Skeletal muscle satellite cell (primary cell): ENCODE results near the gene BTF3L4. TPM values are rescaled to one million over a fixed set of nuclear protein-coding genes. Genes with fewer than 3 reads are reported as not detected.
A peak's percentile ranks its signal among the peaks of the same experiment; 100 is the strongest.
"Not testable (repeated sequence)": the region's sequence is repeated elsewhere in the genome, so short reads cannot be mapped to it uniquely, and the experiment has no call there.

Experiments
- H3K27me3 ChIP-seq: 2 replicates; pipeline ENCODE4 v1.7.0; 2013; ENCODE audit warnings: low read length; ENCODE audit not compliant: control insufficient read depth, insufficient read depth
- H3K36me3 ChIP-seq: 2 replicates; pipeline ENCODE4 v1.7.0; 2013; ENCODE audit warnings: mild to moderate bottlenecking, control low read depth, low read length; ENCODE audit not compliant: insufficient read depth
- H3K4me1 ChIP-seq: 2 replicates; pipeline ENCODE4 v1.7.0; 2013; ENCODE audit warnings: low read length; ENCODE audit not compliant: control insufficient read depth, insufficient read depth
- H3K4me2 ChIP-seq: 2 replicates; pipeline ENCODE4 v1.7.0; 2013; ENCODE audit warnings: mild to moderate bottlenecking, low read length
- H3K4me3 ChIP-seq: 2 replicates; pipeline ENCODE4 v1.7.0; 2013; ENCODE audit warnings: low read length
- H3K9ac ChIP-seq: 2 replicates; pipeline ENCODE4 v1.7.0; 2013; ENCODE audit warnings: mild to moderate bottlenecking, low read depth, low read length, moderate library complexity
- H3K9me3 ChIP-seq: replicated peaks from 2 replicates; pipeline ENCODE4 v1.7.0; 2013; ENCODE audit warnings: mild to moderate bottlenecking, control low read depth, low read length
- total RNA-seq: library from RNA; depleted of rRNA; stranded (reverse); fragments of >200 nt; gene quantifications from 2 replicates; pipeline ENCODE4 v1.2.3, GENCODE V29; 2012; rRNA removed

Gene BTF3L4
- total RNA-seq, result 57.7 and 64.1 TPM in 2 replicates

DNA sequence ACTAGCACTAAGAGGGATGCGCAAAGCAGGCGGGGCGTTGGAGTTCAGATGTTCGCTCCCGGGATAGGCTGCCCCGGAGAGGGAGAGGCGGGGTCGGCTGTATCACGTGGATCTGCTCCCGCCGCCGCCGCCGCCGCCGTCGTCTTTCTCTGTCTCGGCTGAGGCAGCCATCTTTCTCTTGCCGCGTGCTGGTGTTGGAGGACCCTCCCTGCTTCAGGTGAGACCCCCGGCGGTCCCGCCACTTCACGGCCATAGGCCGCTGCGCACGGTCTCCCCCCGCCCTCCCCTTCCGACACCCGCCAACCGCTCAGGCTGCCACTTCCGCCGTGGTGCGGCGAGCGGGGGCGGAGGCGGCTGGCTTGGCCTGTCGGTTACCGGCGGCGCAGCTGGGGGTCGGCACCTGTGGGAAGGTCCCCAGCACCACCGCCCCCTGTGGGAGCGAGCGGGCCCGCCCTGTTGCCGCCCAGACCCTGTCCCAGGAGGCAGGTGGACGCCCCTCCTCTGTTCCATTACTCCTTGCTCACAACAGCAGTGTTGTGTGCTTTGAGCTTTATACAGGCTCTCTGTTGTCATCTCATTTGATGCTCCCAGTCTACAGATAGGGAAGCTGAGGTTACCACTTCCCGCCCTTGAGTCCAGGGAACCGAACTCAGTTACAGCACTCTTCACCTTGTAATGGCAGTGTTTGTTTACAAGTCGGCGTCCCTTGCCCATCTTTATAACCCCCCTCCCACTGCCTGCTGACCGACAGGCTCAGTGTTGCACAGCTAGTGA, at the start of gene BTF3L4:
Gene BTF3L4 (plus strand): TSS at position 133 of the 774 bp plus-strand sequence. CDS start 3,553 bp downstream, outside the sequence.
- Histone ChIP-seq H3K36me3 (peaks cover 15% of the 10 kb centered on the region), H3K9ac (peak within 1 kb of the TSS; percentile 94), H3K9me3 (no peaks in the 10 kb centered on the region), H3K27me3 (no peaks in the 10 kb centered on the region), H3K4me3 (peak within 1 kb of the TSS; percentile 97), H3K4me1 (peaks cover 35% of the 10 kb centered on the region), H3K4me2 (peak within 1 kb of the TSS; percentile 96)

DNA sequence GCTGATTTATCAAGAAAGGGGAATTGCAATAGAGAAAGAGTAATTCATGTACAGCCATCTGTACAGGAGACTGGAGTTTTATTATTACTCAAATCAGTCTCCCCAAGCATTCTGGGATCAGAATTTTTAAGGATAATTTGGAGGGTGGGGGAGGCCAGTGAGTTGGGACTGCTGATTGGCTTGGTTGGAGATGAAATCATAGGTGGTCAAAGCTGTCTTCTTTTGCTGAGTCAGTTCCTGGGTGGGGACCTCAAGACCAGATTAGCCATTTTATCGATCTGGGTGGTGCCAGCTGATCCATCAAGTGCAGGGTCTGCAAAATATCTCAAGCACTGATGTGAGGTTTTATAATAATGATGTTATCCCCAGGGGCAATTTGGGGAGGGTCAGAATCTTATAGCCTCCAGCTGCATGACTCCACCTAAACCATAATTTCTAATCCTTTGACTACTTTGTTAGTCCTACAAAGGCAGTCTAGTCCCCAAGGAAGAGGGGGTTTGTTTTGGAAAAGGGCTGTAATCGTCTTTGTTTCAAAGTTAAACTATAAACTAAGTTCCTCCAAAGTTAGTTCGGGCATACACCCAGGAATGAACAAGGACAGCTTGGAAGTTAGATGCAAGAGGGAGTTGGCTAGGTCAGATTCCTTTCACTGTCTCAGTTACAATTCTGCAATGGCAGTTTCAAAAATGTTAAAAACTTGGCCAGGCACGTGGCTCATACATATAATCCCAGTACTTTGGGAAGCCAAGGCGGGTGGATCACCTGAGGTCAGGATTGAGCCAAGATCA, 48.7 kb upstream of the BTF3L4 start:
- no peaks in the 10 kb centered on the region for H3K9me3 ChIP-seq
- H3K4me3 ChIP-seq, result no peak overlapping the region
- peaks cover 25% of the 10 kb centered on the region for H3K4me1 ChIP-seq
- H3K27me3 ChIP-seq, result no peaks in the 10 kb centered on the region
- no peak overlapping the region for H3K4me2 ChIP-seq
- H3K9ac ChIP-seq, result no peak overlapping the region
- H3K36me3 ChIP-seq, result no peaks in the 10 kb centered on the region

DNA sequence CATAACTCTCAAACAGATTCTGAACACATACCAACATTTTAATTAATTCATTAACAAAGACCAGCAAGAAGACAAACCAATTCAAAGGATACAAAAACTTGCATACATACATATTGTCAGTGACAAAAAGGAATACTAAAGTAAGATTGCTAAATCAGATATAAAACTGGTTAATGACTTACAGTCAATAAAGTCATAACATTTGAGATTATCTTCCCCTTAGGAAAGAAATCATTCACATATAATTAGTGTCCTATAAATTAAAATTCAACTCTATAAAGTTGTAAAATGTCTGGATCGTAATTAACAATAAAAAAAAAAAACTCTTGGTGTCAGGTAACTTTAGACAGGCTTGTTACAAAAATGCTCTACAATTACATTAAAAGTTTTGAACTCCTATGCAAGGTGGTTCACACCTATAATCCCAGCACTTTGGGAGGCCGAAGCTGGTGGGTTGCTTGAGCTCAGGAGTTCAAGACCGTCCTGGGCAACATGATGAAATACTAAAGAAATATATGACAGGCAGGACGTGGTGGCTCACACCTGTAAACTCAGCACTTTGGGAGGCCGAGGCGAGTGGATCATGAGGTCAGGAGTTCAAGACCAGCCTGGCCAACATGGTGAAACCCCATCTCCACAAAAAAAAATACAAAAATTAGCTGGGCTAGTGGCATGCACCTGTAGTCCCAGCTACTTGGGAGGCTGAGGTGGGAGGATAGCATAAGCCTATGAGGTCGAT, 47.9 kb upstream of the BTF3L4 start:
- H3K36me3 ChIP-seq, result no peaks in the 10 kb centered on the region
- no peak overlapping the region for H3K9ac ChIP-seq
- H3K4me2 ChIP-seq, result no peak overlapping the region

DNA sequence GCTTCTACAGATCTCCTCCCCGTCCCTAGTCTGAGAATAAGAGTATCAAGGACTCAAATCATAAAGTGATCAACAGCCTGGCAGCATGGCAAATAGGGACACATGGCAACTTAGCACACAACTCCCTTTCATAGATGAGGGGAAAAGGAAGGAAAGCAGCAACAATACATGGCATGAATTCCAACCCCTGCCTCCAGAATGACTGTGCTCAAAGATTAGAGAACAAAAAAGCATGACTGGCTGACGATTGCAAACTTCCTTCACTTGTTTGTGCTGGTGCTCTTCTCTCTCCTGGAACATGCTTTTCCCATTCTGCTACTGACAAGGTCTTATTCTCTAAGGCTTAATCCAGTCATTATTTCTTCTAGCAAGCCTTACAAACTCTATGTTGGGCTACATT, 34.0 kb upstream of the BTF3L4 start:
- H3K36me3 ChIP-seq, result peaks cover 48% of the 10 kb centered on the region
- H3K27me3 ChIP-seq, result no peaks in the 10 kb centered on the region
- no peak overlapping the region for H3K9ac ChIP-seq
- no peak overlapping the region for H3K4me2 ChIP-seq
- no peak overlapping the region for H3K4me3 ChIP-seq
- H3K4me1 ChIP-seq, result no peaks in the 10 kb centered on the region
- no peaks in the 10 kb centered on the region for H3K9me3 ChIP-seq

More for the DNA sequence above, 47.9 kb upstream of the BTF3L4 start:
- no peaks in the 10 kb centered on the region for H3K9me3 ChIP-seq
- H3K27me3 ChIP-seq, result no peaks in the 10 kb centered on the region
- peaks cover 25% of the 10 kb centered on the region for H3K4me1 ChIP-seq
- H3K4me3 ChIP-seq, result no peak overlapping the region

DNA sequence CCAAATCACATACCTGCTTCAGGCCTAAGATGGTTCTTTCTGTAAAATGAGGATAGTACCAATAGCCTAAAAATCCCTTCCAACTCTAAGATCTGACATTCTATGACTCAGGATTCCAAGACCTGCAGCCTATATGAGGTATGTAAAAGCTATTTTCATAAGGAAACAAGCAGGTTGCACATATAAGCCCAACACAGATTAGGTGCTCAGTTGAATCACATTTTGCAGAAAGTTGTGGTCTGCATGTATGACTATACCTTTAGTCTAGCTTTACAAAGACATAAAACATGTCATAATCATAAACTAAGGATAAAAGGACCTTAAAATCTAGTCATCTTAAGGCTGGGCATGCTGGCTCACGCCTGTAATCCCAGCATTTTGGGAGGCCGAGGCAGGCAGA, 29.8 kb upstream of the BTF3L4 start:
- H3K9me3 ChIP-seq, result no peaks in the 10 kb centered on the region
- H3K4me2 ChIP-seq, result no peak overlapping the region
- peaks cover 33% of the 10 kb centered on the region for H3K36me3 ChIP-seq
- H3K27me3 ChIP-seq, result no peaks in the 10 kb centered on the region
- H3K4me3 ChIP-seq, result no peak overlapping the region
- no peak overlapping the region for H3K9ac ChIP-seq
- H3K4me1 ChIP-seq, result peaks cover under 1% of the 10 kb centered on the region

DNA sequence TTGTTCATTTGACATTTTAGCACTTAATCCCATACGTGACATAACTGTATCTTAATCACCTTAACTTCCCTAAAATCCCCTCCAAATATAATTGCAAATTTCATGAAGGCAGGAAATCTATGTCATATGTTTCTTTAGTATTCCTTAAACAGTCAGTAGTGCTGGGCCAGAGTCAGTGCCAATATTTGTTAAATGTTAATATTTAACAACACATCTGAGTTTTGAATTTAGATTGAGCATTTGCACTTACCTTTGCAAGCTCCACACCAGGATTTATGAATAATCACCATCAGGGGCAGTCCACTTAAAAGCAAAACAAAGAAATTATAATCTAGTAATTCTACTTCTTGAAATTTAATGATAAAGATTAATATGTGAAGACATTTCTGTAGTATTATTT, 27.8 kb upstream of the BTF3L4 start:
- H3K27me3 ChIP-seq, result no peaks in the 10 kb centered on the region
- H3K36me3 ChIP-seq, result peaks cover 21% of the 10 kb centered on the region
- H3K9ac ChIP-seq, result no peak overlapping the region
- no peak overlapping the region for H3K4me3 ChIP-seq
- no peaks in the 10 kb centered on the region for H3K9me3 ChIP-seq
- H3K4me1 ChIP-seq, result peaks cover 13% of the 10 kb centered on the region
- H3K4me2 ChIP-seq, result no peak overlapping the region

DNA sequence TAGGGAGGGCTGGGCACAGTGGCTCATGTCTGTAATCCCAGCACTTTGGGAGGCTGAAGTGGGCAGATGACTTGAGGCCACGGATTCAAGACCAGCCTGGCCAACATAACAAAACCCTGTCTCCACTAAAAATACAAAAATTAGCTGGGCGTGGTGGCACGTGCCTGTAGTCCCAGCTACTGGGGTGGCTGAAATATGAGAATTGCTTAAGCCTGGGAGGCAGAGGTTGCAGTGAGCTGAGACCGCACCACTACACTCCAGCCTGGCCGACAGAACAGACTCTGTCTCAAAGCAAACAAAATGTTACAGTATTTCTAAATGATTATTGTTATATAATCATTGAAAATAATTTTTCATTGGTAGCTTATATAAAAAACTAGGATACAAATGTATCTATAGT, 27.3 kb upstream of the BTF3L4 start:
- Histone ChIP-seq H3K4me1 (peaks cover 15% of the 10 kb centered on the region), H3K36me3 (peaks cover 16% of the 10 kb centered on the region)
- not testable (repeated sequence) for H3K27me3 ChIP-seq, H3K4me2 ChIP-seq, H3K4me3 ChIP-seq, H3K9ac ChIP-seq, H3K9me3 ChIP-seq

DNA sequence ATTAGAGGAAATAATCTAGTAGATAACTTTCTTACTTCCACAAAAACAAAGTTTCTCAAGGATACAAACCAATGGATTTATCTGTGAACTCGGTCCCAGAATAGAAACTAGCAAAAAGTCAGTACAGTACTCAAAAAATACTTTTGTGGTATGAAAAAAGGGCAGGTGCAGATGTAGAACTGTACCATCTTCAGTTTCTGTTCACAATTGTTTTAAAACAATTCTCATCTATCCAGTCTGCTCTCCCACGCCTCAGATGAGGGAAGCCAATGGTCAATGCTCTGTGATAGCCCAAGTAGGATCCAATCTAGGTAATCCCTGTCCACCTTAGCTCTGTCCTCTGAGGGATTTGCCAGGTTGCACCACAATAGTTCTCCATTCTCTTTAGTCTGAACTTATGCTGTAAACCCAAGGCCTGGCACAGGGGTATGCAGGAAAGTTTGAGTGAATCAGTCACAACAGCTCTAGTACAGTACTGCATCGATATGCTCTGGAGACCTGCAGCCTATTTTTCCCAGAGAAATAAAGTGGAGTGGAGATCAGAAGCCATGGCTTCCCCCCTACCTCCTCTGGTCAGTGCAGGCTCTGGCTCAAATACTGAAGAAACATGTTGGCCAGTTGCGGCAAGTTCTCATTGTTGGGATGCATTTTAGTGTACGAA, 23.8 kb upstream of the BTF3L4 start:
- Histone ChIP-seq H3K4me2 (peak overlapping the region; percentile 93), H3K9me3 (no peaks in the 10 kb centered on the region), H3K4me1 (peaks cover 17% of the 10 kb centered on the region), H3K36me3 (peaks cover 3% of the 10 kb centered on the region), H3K4me3 (peak overlapping the region; percentile 97), H3K9ac (peak overlapping the region; percentile 95), H3K27me3 (no peaks in the 10 kb centered on the region)

DNA sequence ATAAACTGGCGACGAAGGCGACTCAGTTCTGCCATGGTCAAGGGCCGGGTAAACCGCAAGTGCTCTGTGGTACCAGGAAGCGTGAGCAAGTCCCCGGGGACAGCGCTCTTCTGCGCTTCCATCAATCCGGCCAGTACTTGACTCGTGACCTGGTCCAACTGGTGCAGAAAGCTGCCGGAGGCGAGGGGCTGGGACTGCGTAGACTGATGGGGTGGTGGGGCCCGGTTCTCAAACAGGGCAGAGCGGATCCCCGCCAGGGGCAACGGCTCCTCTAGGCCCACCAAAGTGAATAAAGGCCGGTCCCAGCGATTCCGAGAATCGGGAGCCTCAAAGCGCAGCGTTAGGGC, 23.3 kb upstream of the BTF3L4 start:
- Histone ChIP-seq H3K36me3 (peaks cover 3% of the 10 kb centered on the region), H3K4me3 (peak overlapping the region; percentile 97), H3K27me3 (no peaks in the 10 kb centered on the region), H3K9me3 (no peaks in the 10 kb centered on the region), H3K9ac (peak overlapping the region; percentile 95), H3K4me2 (peak overlapping the region; percentile 93), H3K4me1 (peaks cover 17% of the 10 kb centered on the region)

DNA sequence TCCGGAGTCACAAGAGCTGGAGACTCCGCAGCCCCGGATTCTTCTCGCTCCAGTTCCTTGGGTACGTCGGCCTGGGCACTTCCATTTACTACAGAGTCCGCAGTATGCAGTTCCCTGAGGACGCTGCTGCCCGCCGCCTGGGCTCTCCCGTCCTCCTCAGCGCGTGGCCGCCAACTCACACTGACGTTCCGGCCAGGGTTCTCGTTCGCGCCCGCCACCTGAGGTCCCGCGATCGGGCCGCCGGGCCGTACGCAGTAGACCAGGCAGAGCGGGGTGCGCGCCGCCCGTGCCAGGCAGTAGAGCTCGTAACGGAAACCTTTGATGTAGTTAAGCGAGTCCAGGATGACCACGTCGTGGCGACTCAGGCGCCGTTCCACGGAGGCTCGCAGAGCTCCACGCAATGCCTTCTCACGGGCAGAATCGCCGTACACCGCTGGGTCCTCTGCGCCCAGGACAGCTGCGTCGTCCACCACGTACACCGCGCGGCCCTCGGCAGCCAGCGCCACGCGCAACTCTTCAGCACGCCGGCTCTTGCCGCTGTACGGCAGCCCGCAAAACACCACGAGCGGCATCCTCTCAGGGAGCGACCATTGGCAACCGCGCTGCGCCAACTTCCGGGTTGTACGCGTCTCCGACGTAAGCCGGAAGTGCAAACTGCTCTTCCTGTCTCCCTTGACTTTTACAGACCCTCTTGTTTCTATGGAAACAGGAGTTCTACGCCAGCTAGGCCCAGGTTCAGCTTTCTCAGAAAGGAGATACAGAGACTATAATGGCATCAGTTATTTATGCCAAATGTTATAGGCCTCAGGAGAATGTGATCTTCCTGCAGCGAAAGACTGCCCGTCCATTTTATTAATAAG, 22.7 kb upstream of the BTF3L4 start, which contains the start of gene KTI12:
Gene KTI12 (minus strand): TSS at position 621 of the 860 bp plus-strand sequence. CDS start 49 bp downstream, at position 572.
- Histone ChIP-seq H3K4me2 (peak within 1 kb of the TSS; percentile 93), H3K36me3 (peaks cover under 1% of the 10 kb centered on the region), H3K4me1 (peaks cover 17% of the 10 kb centered on the region), H3K27me3 (no peaks in the 10 kb centered on the region), H3K9ac (peak within 1 kb of the TSS; percentile 95), H3K4me3 (peak within 1 kb of the TSS; percentile 97), H3K9me3 (no peaks in the 10 kb centered on the region)
